WERI-Rb-1 (cell line): Measurements from ENCODE around the gene ZC3H18.

Source experiments
- DNase-seq: peaks from one replicate; pipeline ENCODE4 v3.0.0-alpha.2; 2020
- H3K27ac ChIP-seq: fragments of 250-450 bp; sonication (Bioruptor Pico); 2 replicates; pipeline ENCODE4 v1.5.1; 2020; ENCODE audit warnings: mild to moderate bottlenecking, moderate library complexity
- H3K27me3 ChIP-seq: fragments of 250-450 bp; sonication (Bioruptor Pico); 2 replicates; pipeline ENCODE4 v1.5.1; 2021; ENCODE audit warnings: mild to moderate bottlenecking, low read depth, moderate library complexity; ENCODE audit not compliant: insufficient read depth, severe bottlenecking
- H3K36me3 ChIP-seq: fragments of 250-450 bp; sonication (Bioruptor Pico); 2 replicates; pipeline ENCODE4 v1.5.1; 2020; ENCODE audit warnings: mild to moderate bottlenecking, moderate library complexity
- H3K4me3 ChIP-seq: 2 replicates; pipeline ENCODE4 v1.5.1; 2011; ENCODE audit warnings: low read depth, mild to moderate bottlenecking, control low read depth, low read length
- H3K9me3 ChIP-seq: fragments of 250-450 bp; sonication (Bioruptor Pico); 2 replicates; pipeline ENCODE4 v1.5.1; 2021; ENCODE audit warnings: mild to moderate bottlenecking, moderate library complexity; ENCODE audit not compliant: severe bottlenecking
- TF ChIP-seq, protein P1 (sequence below): IDR thresholded peaks from 2 replicates; pipeline ENCODE4 v1.5.1; 2011; ENCODE audit warnings: low read depth, mild to moderate bottlenecking, control low read depth, inconsistent platforms, low read length

Gene ZC3H18

DNA sequence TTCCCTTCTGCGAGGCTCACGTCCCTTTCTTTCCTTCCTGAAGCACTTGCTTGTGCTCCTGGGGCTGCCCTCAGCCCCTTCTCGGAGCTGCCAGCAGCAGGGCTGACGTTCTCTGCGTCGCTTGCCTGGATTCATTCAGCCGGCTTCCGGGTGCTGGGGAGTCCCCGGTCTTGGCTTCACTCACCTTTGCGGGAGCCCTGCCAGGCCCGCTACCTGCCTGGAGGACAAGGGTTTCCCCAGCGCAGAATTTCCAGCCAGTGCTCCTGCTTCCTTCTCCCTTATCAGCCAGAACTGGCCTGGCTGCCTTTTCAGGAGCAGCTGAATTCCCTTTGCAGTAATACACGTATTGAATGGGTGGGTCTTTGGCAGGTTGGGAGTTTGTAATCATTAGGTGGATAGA lies 46.1 kb downstream of the ZC3H18 start:
- no peak for DNase-seq
- no peaks in the 10 kb centered on the region for H3K36me3 ChIP-seq

DNA sequence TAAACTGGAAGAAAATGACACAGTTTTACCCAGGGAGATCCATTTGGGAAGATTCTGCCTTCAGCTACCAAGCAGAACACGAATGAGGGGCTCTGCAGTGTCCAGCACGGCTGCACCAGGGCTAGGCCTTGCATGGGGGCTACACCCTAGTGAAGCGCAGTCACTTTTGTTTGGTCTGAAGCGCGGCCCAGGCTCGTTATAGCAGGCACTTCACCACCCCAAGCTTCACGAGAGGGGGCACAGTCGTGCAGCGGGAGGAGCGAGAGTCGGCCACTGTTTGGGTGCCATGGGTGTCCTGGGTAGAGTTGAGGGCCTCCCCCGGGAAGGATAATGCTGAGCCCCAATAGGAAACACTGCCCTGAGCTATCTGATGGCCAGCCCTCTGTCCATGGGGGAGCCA lies 46.5 kb downstream of the ZC3H18 start:
- TF ChIP-seq, protein P1, sequence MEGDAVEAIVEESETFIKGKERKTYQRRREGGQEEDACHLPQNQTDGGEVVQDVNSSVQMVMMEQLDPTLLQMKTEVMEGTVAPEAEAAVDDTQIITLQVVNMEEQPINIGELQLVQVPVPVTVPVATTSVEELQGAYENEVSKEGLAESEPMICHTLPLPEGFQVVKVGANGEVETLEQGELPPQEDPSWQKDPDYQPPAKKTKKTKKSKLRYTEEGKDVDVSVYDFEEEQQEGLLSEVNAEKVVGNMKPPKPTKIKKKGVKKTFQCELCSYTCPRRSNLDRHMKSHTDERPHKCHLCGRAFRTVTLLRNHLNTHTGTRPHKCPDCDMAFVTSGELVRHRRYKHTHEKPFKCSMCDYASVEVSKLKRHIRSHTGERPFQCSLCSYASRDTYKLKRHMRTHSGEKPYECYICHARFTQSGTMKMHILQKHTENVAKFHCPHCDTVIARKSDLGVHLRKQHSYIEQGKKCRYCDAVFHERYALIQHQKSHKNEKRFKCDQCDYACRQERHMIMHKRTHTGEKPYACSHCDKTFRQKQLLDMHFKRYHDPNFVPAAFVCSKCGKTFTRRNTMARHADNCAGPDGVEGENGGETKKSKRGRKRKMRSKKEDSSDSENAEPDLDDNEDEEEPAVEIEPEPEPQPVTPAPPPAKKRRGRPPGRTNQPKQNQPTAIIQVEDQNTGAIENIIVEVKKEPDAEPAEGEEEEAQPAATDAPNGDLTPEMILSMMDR, result no peak
- no peaks in the 10 kb centered on the region; the same call in 1 of the 2 replicates for H3K36me3 ChIP-seq
- no peak overlapping the region for H3K27ac ChIP-seq

More for the DNA sequence above, 46.1 kb downstream of the ZC3H18 start:
- H3K4me3 ChIP-seq, result no peak overlapping the region
- no peak overlapping the region for H3K27ac ChIP-seq
- H3K9me3 ChIP-seq, result no peaks in the 10 kb centered on the region
- H3K27me3 ChIP-seq, result no peaks in the 10 kb centered on the region
- TF ChIP-seq, protein P1, result no peak

DNA sequence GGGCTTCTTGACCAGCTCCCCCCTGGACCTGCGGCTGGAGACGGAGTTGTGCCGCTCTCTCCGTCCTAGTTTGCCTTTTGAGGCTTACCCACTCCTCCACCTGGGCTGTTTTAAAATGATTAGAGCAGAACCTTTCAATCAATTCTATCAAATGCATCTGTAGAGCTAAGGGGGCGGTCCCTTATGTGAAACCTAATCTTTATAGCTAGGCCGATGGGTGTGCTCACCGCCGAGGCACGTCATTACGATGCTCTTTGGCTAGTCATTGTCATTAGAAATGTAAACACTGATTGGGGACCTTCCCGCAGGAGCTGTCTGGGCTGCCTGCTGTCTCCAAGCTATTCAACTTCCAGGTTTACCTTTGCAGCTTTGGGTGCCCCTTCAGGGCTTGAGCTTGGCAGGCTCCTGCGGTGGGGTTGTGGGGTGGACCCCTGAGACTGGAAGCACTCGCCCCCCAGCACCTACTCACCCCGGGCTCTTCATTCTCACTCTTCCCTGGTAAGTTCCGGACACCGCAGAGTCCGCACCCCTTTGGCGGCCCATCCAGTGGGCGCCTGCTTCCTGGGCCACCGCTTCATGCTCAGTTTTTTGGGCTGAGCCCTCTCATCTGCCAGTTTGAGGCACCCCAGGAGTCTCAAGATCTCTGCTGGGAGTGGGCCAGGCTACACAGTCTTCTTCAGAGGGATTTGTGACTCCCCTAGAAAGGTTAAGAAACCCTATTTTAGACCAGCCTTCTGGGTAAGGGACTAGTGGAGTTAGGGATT lies 47.2 kb downstream of the ZC3H18 start:
- Histone ChIP-seq H3K27ac (no peak overlapping the region), H3K36me3 (no peaks in the 10 kb centered on the region; the same call in 1 of the 2 replicates), H3K9me3 (no peaks in the 10 kb centered on the region), H3K27me3 (no peaks in the 10 kb centered on the region), H3K4me3 (no peak overlapping the region)
- TF ChIP-seq, protein P1, result no peak
- DNase-seq, result no peak

More for the DNA sequence above, 46.5 kb downstream of the ZC3H18 start:
- Histone ChIP-seq H3K9me3 (no peaks in the 10 kb centered on the region), H3K4me3 (no peak overlapping the region), H3K27me3 (no peaks in the 10 kb centered on the region)
- DNase-seq, result no peak

GRCh38 chr16:88618182-88618955 lies 48.2 kb downstream of the ZC3H18 start:
- no peaks in the 10 kb centered on the region for H3K27me3 ChIP-seq

GRCh38 chr16:88618956-88619667 lies 48.9 kb downstream of the ZC3H18 start:
- no peaks in the 10 kb centered on the region for H3K27me3 ChIP-seq
- H3K9me3 ChIP-seq, result no peaks in the 10 kb centered on the region
- H3K27ac ChIP-seq, result no peak overlapping the region
- no peak for DNase-seq
- no peak overlapping the region for H3K4me3 ChIP-seq
- H3K36me3 ChIP-seq, result no peaks in the 10 kb centered on the region; the same call in 1 of the 2 replicates
- TF ChIP-seq, protein P1, result no peak

More at GRCh38 chr16:88618182-88618955, 48.2 kb downstream of the ZC3H18 start:
- no peaks in the 10 kb centered on the region for H3K9me3 ChIP-seq
- DNase-seq, result no peak
- H3K27ac ChIP-seq, result no peak overlapping the region
- TF ChIP-seq, protein P1, result no peak
- no peaks in the 10 kb centered on the region; the same call in 1 of the 2 replicates for H3K36me3 ChIP-seq
- H3K4me3 ChIP-seq, result no peak overlapping the region
